ENCODE results near the gene BRD2.
A peak's percentile ranks its signal among the peaks of the same experiment; 100 is the strongest.

Gene BRD2

DNA sequence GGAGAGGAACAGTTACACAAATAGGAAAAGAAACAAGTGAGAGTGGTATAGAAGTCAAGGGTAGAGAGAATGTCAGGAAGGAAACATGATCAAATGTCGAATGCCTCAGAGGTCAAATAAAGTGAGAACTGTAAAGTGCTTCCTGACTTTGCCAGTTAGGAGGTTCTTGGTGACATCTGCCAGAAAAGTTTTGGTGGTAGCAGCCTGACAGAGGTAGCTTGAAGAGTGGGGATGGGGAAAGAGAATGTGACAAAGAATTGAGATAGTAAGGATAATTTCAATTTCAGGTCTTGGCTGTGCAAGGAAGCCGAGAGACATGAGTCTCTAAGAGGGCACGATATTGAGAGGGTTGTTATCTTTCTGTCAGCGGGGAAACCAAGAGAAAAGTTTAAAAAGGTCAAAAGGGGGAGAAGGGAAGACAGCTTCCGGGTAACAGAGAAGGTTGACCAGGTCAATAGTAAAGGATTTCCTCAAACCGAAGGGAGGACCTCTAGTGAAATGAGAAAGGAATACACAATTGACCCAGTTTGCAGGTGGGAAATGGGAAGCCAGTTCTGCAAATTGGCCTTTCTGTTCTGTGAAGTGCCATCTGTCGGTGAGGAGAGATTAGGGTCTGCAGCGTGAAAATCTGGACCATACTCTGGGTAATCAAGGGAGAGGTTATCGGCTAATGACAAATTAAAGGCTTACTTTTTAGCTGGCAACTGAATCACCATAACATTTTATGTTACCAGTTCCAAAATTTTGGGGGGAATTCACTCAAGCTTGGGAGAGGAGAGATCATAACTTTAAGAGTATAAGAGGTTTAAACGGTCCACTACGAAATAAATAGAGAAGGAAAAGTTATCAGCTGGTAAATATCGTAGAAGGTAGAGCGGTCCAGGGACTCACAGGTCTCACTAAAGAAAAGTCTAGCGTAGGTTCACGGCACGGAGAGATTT is 973 bp upstream of the BRD2 start:
- H3K4me3 ChIP-seq (ENCODE audit: low read depth, low read length), result peak overlapping the region; percentile 98
- H3K36me3 ChIP-seq (ENCODE audit: control insufficient read depth, insufficient read depth, low read length), result peaks cover 8% of the 10 kb centered on the region
- peak overlapping the region; percentile 99 for H3K9ac ChIP-seq (ENCODE audit: low read length)
- peaks cover 10% of the 10 kb centered on the region for H3K4me1 ChIP-seq (ENCODE audit: control insufficient read depth, insufficient read depth, low read length)
- H3K27ac ChIP-seq (ENCODE audit: low read depth, low read length), result peak overlapping the region; percentile 99; the same call in 1 of the 2 replicates
- no peaks in the 10 kb centered on the region for H3K9me3 ChIP-seq (ENCODE audit: control insufficient read depth, insufficient read depth, low read depth, low read length)
- H3K27me3 ChIP-seq (ENCODE audit: control insufficient read depth, insufficient read depth, low read length), result no peaks in the 10 kb centered on the region

DNA sequence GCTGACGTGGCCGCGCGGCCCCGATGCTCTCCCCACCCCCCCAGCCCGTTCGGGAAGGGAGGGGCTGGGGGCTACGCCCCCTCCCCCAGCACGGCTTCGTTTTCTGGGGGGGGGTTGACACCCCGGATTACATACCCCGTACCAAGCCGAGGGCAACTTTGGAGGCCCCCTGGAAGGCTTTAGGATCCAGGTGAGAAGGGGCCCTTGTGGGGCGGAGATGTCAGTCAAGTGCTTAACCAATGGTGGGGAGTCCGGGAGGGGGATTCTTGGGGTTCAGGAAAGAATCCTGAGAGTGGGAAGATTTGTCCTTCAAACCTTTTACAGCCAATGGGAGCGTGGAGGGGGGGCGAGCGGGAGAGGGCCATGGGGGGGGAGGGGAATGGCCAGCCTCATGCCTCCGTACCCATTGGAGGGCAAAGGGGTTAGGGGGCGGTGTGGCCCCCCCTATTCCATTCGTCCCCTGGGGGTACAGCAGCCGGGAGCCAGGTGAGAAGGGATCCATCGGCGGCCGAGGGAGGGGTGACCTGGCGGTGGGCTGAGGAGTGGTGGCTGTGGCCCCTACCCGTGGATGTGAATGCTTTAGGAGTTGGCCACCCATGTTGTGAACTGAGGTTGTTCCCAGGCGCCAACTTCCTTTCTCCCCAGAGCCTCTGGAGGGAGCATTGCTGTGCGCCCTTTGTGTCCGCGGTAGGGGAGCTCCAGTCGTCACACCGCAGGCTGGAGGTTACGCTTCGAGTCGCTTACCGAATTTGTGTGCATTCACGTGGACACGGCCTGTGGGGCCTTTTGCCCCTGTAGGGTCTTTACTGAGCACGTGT is 682 bp downstream of the BRD2 start:
- Histone ChIP-seq H3K9ac (ENCODE audit: low read length) (peak overlapping the region; percentile 100), H3K4me3 (ENCODE audit: low read depth, low read length) (peak overlapping the region; percentile 98), H3K27me3 (ENCODE audit: control insufficient read depth, insufficient read depth, low read length) (no peaks in the 10 kb centered on the region), H3K36me3 (ENCODE audit: control insufficient read depth, insufficient read depth, low read length) (peaks cover 25% of the 10 kb centered on the region), H3K9me3 (ENCODE audit: control insufficient read depth, insufficient read depth, low read depth, low read length) (no peaks in the 10 kb centered on the region), H3K4me1 (ENCODE audit: control insufficient read depth, insufficient read depth, low read length) (peaks cover 10% of the 10 kb centered on the region), H3K27ac (ENCODE audit: low read depth, low read length) (peak overlapping the region; percentile 99)

DNA sequence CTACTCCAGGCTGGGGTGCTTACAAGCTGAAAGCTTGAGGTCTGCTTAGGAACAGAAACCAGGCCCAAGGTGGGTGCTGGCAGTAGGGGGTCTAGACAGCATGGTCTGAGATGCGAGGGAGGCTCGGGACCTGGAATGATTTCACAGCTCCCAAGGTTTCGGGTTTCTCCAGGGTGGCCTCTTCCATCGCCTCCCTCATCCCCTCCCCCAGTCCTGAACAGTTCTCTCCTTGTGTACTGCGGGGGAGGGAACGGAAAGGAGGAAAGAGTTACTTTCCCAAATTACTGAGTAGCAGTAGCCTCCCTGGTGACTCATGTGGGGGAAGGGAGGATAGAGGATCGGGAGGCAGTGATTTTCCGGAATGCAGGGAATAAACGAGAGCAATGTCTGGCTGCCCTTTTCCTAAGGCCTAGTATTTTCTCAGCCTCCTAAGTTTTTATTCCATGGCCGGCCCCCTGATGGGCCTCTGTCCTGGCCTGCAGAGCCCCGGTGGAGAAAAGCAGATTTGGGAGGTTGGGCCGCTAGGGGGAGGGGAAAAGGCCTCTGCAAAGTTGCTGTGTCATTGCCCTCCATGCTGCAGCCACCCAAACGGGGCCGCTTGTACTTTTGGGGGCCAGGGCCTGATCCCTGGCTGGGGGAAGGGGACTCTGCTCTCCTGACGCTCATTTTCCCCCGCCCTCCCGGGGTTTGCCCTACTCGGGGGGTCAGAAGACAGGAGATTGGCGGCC is 1.5 kb downstream of the BRD2 start:
- peak overlapping the region; percentile 98 for H3K4me3 ChIP-seq (ENCODE audit: low read depth, low read length)
- no peaks in the 10 kb centered on the region for H3K9me3 ChIP-seq (ENCODE audit: control insufficient read depth, insufficient read depth, low read depth, low read length)
- H3K9ac ChIP-seq (ENCODE audit: low read length), result peak overlapping the region; percentile 100
- H3K36me3 ChIP-seq (ENCODE audit: control insufficient read depth, insufficient read depth, low read length), result peaks cover 32% of the 10 kb centered on the region
- peak overlapping the region; percentile 99 for H3K27ac ChIP-seq (ENCODE audit: low read depth, low read length)
- peaks cover 10% of the 10 kb centered on the region for H3K4me1 ChIP-seq (ENCODE audit: control insufficient read depth, insufficient read depth, low read length)
- H3K27me3 ChIP-seq (ENCODE audit: control insufficient read depth, insufficient read depth, low read length), result no peaks in the 10 kb centered on the region

DNA sequence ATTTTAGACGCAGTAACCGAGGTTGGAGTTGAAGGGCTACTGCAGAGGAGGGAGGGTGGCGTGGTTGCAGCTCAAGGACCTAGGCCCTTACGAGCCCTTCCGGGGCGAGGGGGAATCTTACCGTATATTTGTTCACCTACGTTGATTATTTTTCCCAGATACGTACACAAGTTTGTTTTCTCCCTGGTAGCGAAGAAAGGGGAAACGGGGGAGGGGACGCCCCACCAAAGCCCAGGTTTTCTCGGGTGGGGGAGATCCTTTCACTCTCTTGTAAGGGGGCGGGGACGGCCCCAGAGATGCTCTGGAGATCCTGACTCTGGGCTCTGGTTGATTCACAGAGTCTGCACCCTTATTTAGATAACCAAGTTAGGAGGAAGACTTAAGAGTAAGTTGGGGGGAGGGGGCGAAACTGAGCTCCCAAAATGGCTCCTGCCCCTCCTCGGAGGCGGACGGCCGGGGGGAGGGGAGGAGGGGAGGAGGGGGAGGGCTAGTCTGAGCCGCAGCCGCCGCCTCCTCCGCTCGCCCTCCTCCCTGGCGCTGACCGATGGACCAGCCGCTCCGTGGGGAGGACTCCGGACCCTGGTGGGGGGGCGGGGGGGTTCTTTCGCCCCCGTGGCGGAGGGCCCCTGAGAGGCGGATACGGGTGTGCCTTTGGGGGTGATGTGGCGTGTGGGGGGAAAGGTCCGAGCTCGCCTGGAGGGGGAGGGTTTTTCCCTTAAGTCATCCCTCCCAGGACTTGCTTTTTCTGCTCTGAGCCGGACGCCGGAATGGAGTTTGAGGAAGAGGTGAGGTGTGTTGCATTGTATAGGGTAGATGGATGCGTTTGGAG is 2.2 kb downstream of the BRD2 start:
- peak overlapping the region; percentile 99 for H3K27ac ChIP-seq (ENCODE audit: low read depth, low read length)
- H3K9ac ChIP-seq (ENCODE audit: low read length), result peak overlapping the region; percentile 100
- H3K27me3 ChIP-seq (ENCODE audit: control insufficient read depth, insufficient read depth, low read length), result no peaks in the 10 kb centered on the region
- peaks cover 40% of the 10 kb centered on the region for H3K36me3 ChIP-seq (ENCODE audit: control insufficient read depth, insufficient read depth, low read length)
- H3K4me3 ChIP-seq (ENCODE audit: low read depth, low read length), result peak overlapping the region; percentile 98
- no peaks in the 10 kb centered on the region for H3K9me3 ChIP-seq (ENCODE audit: control insufficient read depth, insufficient read depth, low read depth, low read length)
- peaks cover 12% of the 10 kb centered on the region for H3K4me1 ChIP-seq (ENCODE audit: control insufficient read depth, insufficient read depth, low read length)

DNA sequence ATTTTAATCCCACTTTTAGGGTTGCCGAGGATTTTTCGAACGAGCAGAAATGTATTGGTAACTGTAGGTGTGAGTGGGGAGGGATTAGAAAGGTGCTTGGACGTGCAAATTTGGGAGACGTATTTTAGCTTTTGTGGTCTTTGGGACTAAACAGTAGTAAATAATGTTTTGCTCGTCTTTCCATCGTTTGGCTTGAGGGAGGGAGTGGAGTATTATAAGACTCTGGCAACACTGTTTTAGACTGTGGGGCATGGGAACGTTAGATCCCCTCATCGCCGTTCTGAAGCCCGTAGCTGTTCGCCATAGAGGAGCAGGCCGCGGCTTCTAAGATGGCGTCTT is 2.8 kb downstream of the BRD2 start:
- H3K9me3 ChIP-seq (ENCODE audit: control insufficient read depth, insufficient read depth, low read depth, low read length), result no peaks in the 10 kb centered on the region
- peaks cover 46% of the 10 kb centered on the region for H3K36me3 ChIP-seq (ENCODE audit: control insufficient read depth, insufficient read depth, low read length)
- peak overlapping the region; percentile 100 for H3K9ac ChIP-seq (ENCODE audit: low read length)
- H3K27ac ChIP-seq (ENCODE audit: low read depth, low read length), result peak overlapping the region; percentile 99
- no peaks in the 10 kb centered on the region for H3K27me3 ChIP-seq (ENCODE audit: control insufficient read depth, insufficient read depth, low read length)
- peak overlapping the region; percentile 98 for H3K4me3 ChIP-seq (ENCODE audit: low read depth, low read length)
- peaks cover 12% of the 10 kb centered on the region for H3K4me1 ChIP-seq (ENCODE audit: control insufficient read depth, insufficient read depth, low read length)

DNA sequence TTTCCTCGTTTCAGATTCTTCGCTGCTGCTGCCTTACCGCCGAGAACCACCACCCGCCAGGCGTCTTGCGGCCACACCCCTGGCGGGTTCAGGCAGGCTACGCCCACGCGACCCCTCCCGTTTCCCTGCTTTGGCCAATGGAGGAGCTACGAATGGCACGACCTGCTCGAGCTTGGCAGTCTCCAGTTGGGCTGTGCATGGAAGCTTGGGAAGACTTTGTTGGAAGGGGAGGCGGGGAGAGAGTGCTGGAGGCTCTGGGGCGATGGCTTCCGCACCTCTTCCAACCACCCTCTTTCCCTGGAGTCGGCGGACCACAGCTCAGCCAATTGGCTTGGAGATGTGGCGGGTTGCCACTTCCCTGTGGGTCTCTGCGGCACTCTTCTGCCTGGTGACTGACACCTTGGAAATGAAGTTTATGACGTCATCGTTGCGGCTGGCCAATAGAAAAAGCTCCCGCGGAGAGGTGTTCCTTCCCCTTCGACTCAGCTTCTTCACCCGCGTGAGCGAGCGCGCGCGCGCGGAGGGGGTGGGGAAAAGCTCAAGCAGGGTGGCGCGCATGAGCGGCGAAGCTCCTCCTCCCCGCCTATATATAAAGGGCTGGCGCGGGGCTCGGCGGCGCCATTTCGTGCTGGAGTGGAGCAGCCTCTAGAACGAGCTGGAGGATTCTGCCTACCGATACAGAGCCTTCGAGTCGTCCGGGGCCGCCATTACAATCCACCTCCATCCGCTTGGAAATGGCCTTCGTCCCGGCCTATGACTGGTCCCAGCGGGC is 3.4 kb downstream of the BRD2 start:
- Histone ChIP-seq H3K4me3 (ENCODE audit: low read depth, low read length) (peak overlapping the region; percentile 98), H3K27ac (ENCODE audit: low read depth, low read length) (peak overlapping the region; percentile 99), H3K36me3 (ENCODE audit: control insufficient read depth, insufficient read depth, low read length) (peaks cover 52% of the 10 kb centered on the region), H3K9ac (ENCODE audit: low read length) (peak overlapping the region; percentile 100), H3K27me3 (ENCODE audit: control insufficient read depth, insufficient read depth, low read length) (no peaks in the 10 kb centered on the region), H3K9me3 (ENCODE audit: control insufficient read depth, insufficient read depth, low read depth, low read length) (no peaks in the 10 kb centered on the region), H3K4me1 (ENCODE audit: control insufficient read depth, insufficient read depth, low read length) (peaks cover 8% of the 10 kb centered on the region)

DNA sequence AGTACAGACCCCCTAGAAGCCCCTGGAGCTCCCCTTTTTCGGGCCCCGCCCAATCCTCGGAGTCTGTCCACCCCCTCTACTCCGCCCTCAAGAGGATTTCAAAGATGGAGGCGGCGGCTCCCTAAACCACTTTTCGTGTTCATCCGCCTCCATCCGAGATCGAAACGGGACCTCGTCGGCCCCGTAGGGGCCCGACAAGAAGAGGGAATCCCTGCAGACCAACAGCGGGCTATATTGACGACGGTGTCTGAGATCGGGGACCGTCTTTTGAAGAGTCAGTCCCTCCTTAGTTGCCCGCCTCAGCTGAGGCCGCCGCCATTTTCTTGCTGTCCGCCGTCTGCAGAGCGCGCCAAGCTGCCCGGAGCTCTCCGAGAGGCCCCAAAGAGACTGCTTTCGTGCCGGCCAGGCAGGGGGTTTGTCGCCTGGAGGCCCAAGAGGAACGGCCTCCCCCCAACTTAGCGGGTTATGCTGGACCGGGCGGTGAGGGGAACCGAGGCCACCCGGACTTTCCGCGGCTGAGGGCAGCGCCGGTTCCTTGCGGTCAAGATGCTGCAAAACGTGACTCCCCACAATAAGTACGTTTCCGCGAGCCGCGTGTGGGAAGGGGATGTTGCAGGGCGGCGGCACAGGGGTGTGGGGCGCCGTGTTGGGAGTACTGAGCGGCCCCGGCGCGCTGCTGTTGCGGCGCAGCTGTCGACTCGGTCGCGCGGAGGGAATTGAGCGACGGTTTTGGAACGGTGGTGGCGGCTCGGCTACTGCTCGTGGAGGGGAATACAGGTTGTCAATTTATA is 4.2 kb downstream of the BRD2 start:
- no peaks in the 10 kb centered on the region for H3K27me3 ChIP-seq (ENCODE audit: control insufficient read depth, insufficient read depth, low read length)
- H3K27ac ChIP-seq (ENCODE audit: low read depth, low read length), result peak overlapping the region; percentile 89
- peak overlapping the region; percentile 96 for H3K9ac ChIP-seq (ENCODE audit: low read length)
- no peaks in the 10 kb centered on the region for H3K9me3 ChIP-seq (ENCODE audit: control insufficient read depth, insufficient read depth, low read depth, low read length)
- peak overlapping the region; percentile 98 for H3K4me3 ChIP-seq (ENCODE audit: low read depth, low read length)
- peaks cover 59% of the 10 kb centered on the region for H3K36me3 ChIP-seq (ENCODE audit: control insufficient read depth, insufficient read depth, low read length)
- 0 out of 2 replicates have a peak, but pooled peaks cover 7% of the 10 kb centered on the region for H3K4me1 ChIP-seq (ENCODE audit: control insufficient read depth, insufficient read depth, low read length)

DNA sequence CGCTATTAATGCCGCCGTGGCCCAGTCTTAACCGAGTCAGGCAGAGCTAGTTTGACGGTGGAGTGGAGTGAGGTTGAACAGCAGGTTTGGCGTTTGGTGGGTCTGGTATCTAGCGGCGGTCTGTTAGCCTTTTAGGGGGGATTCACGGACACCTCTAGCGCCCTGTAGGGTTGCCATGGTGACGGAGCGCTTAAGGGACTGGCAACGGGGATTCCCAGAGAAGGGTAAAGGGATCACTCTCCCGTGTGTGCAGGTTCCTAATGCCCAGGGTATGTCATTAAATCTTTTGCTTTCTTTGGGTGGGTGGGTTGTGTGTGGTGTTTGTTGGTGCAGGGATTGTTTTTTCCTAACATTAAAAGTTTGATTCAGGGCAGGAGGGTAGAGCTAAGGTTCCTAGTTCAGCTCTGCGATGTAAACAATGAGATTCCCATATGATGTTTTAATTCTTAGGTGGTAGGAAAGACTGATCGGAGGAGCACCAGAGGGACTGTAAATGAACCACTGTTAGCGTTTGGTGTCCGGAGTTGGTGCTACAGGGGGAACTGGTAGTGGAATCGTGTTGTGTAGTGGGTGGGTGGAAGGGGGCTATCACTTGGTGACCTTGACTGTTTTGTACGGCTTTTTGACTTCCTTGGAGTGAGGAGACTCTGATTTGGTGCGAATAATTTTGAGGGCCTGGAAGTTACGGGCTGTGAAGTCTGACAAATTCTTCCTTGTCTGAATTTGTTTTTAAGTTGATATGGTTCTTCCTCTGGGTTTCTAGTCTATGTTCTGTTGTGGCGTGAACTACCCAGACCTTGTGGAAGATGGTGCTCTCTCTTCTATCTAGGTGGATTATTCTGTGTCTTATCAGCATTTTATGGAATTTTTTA is 5.0 kb downstream of the BRD2 start:
- H3K4me1 ChIP-seq (ENCODE audit: control insufficient read depth, insufficient read depth, low read length), result 0 out of 2 replicates have a peak, but pooled peaks cover 7% of the 10 kb centered on the region
- peak overlapping the region; percentile 98 for H3K4me3 ChIP-seq (ENCODE audit: low read depth, low read length)
- H3K27me3 ChIP-seq (ENCODE audit: control insufficient read depth, insufficient read depth, low read length), result no peaks in the 10 kb centered on the region
- H3K27ac ChIP-seq (ENCODE audit: low read depth, low read length), result peak overlapping the region; percentile 89
- no peaks in the 10 kb centered on the region for H3K9me3 ChIP-seq (ENCODE audit: control insufficient read depth, insufficient read depth, low read depth, low read length)
- peaks cover 68% of the 10 kb centered on the region for H3K36me3 ChIP-seq (ENCODE audit: control insufficient read depth, insufficient read depth, low read length)
- H3K9ac ChIP-seq (ENCODE audit: low read length), result peak overlapping the region; percentile 96

DNA sequence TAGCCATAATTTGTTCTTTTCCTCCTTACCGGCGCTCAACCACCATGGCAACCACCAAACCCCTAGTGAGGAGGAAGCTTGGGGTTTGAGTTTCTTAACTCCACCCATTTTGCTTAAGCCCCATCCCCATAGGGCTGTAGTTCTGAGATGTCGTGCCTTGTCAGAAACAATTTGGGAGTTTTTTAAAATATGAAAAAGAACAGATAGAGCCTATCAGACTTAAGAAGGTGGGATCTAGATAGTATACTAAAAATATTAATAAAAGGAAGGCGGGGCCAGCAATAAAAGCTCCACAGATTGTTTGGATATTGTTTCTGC is 5.6 kb downstream of the BRD2 start:
- Histone ChIP-seq H3K27me3 (ENCODE audit: control insufficient read depth, insufficient read depth, low read length) (no peaks in the 10 kb centered on the region), H3K36me3 (ENCODE audit: control insufficient read depth, insufficient read depth, low read length) (peaks cover 74% of the 10 kb centered on the region), H3K4me1 (ENCODE audit: control insufficient read depth, insufficient read depth, low read length) (0 out of 2 replicates have a peak, but pooled peaks cover 7% of the 10 kb centered on the region), H3K4me3 (ENCODE audit: low read depth, low read length) (peak overlapping the region; percentile 98), H3K9ac (ENCODE audit: low read length) (peak overlapping the region; percentile 96), H3K27ac (ENCODE audit: low read depth, low read length) (no peak overlapping the region), H3K9me3 (ENCODE audit: control insufficient read depth, insufficient read depth, low read depth, low read length) (no peaks in the 10 kb centered on the region)
